DMS114 treated with DMSO at 0.1 percent for 48 hours (cell line): ENCODE data around the gene GJD3.

ENCODE experiments used
- DNase-seq: peaks from one replicate; lab custom pipeline; 2025; ENCODE audit not compliant: unreplicated experiment; lab: John Stamatoyannopoulos, UW

The GJD3 gene

DNA sequence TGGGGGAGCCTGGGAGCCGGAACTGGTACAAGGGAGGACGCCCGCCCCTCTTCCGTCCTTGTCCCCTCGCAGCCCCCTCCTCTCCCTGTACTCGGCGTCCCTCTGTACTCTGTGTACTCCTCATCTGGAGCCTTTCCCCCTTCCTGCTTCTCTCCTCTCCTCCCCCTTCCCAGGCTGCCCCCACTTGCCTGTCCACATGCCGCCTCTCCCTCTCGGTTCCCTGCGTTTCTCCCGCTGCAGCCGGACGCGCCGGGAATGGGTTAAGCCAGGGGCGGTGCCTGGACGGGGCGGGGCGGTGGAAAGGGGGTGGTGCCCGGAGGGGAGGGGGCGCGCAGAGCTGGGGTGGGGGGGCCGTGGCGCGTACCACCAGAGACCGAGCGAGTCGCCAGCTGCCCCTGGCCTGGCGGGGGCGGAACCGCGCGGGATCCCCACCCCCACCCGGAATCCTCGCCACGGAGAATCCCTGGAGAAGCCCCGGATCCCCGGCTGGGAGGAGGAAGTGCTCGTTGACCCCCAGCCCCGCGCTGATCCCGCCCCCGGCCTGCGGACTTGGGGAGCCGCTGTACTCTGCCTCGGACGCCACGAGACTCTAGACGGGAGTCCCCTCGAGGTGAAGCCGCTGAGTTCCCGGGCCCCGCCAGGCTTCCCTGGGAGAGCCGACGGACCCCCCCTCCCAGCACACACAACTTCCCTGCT, 22.6 kb downstream of the GJD3 start:
- DNase-seq = peak; percentile 36

GRCh38 chr17:40340880-40341807, 23.4 kb downstream of the GJD3 start:
- peak; percentile 63 for DNase-seq

DNA sequence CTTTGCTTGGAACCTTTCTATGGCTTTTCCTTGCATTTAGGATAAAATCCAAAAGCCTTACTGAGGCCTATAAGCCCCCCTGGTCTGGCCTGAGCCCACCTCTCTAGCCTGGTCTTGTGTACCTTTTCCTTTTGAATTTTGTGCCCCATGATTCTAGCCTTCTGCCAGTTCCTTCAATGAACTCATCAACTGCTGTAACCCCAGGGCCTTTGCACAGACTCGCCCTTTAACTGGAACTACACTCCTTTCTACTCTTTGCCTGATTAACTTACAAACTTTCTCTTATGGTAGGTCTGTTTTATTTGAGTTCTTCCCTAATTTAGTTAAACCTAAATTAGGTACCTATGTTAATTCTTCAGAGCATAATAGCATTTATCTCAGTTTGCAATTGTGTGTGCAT, 24.2 kb downstream of the GJD3 start:
- no peak for DNase-seq

GRCh38 chr17:40338941-40339649, 25.4 kb downstream of the GJD3 start:
- DNase-seq = no peak

GRCh38 chr17:40338058-40338457, 26.5 kb downstream of the GJD3 start:
- DNase-seq = no peak

DNA sequence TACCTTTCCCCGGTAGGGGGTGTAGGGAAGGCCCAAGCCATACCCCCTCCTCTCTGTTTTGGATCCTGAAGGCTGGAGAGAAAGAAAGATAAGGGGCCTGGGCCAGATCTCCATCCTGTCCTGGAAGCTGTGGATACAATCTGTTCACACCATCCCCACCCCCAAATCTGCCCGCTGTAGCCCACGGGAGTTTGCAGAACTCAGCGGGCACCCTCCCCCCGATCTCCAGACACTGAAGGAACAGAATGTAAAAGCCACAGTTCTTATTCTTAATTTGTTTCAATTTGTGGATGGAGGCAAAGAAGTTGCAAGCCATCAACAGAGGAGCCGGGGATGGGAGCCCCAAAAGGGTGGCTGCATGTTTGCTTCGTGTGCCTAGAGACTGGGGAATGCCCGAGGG, 27.2 kb downstream of the GJD3 start:
- no peak for DNase-seq

GRCh38 chr17:40335620-40336019, 28.9 kb downstream of the GJD3 start:
- DNase-seq = no peak

- DNase-seq = no peak
Measured at GRCh38 chr17:40333781-40334448, 30.6 kb downstream of the GJD3 start.

- DNase-seq = no peak
Measured at GRCh38 chr17:40331743-40332641, 32.5 kb downstream of the GJD3 start.

- no peak for DNase-seq
Measured at GRCh38 chr17:40330850-40331470, 33.6 kb downstream of the GJD3 start.

DNA sequence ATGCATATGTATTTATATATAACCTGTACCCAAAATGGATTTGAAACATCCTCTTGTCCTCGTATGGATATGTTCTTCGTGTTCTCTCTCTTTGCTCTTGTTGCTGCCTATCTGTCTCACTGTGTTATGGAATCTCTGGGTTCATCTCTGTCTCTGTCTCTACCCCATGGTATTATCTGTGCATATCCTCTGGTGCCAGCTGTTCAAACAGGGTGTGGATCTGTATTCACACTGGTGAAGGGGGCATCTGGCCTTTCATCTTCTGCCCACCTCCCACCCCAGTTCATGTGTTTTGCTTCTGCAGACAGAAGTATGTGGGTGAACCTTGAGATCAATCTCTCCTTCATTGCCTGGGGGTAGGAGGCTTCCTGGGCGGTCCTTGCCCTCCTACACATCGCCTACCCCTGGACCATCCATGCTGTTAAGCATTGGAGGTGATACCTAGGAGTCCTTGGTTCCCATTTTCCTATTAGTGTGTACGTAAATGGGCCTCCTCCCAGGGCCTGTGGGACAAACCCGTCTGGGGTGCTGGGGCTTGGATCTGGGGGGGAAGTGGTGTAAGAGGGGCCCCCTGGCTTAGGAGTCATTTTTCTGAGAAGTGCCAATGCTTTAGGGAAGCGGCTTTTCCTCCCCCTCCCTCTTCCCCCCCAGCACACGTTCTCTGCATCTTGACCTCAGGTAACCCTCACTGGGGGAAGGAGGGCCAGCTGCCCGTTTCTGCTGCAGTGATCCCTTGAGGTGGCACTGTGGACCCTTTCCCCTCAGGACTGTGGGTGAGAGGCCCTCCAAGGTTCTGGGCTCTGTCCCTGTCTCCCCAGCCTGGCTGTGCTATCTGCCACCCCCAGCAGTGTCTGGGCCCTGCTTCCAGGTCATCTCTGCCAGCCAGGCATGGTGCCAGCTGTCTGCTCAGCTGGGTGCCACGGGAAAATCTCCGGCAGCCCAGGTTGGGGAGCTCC, 34.4 kb downstream of the GJD3 start:
- DNase-seq = no peak

DNA sequence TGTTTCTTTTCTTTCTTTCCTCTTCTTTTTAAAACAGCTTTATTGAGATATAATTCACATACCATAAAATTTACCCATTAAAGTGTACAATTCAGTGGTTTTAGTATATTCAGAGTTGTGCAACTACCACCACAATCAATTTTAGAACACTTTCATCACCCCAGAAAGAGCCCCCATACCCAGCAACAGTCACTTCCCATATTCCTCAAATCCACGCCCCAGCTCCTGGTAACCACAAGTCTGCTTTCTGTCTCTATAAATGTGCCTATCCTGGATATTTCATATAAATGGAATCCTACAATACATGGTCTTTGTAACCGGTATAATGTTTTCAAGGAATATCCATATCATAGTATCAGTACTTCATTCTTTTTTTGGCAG, 36.2 kb downstream of the GJD3 start:
- no peak for DNase-seq

- DNase-seq = no peak
Measured at GRCh38 chr17:40327735-40328385, 36.7 kb downstream of the GJD3 start.

DNA sequence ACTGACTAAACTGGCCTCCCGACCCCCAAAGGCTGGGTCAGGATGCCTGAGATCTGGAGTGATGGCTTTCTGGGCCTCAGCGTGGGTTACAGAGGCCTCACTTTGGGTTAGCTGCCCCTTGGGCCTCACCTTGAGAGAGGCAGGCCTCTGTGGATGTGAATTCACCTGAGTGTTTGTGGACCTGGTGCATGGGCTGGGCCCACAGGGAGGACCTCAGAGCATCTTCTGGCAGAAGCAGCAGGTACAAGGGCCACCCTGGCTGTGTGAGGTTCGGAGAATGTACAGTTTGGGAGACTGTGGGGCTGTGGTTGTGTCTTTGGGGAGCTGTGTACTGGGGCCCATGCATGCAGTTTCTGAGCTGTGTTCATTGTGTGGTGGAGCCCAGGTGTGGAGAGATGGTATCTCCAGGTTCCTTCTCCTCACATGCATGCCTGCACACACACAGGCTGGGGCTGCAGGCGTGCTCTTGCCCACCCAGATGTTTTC, 37.2 kb downstream of the GJD3 start:
- no peak for DNase-seq

DNA sequence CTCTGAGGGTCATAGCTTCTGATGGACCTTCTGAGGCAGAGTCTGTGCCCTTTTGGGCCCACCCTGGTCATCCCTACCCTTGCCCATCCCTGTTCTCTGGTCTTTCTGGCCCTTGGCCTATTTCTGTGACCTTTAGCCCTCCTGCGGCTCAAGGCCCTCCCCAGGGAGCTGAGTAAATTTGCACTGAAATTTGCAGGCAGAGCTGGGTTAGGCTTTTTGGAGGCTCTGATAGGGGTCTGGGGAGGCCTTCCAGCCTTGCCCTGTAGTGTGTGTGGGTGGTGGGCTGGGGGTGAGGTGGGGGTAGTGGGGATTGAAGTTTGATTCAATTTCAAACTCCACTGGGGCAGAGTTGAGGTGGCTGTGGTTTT, 37.7 kb downstream of the GJD3 start:
- DNase-seq = no peak

DNA sequence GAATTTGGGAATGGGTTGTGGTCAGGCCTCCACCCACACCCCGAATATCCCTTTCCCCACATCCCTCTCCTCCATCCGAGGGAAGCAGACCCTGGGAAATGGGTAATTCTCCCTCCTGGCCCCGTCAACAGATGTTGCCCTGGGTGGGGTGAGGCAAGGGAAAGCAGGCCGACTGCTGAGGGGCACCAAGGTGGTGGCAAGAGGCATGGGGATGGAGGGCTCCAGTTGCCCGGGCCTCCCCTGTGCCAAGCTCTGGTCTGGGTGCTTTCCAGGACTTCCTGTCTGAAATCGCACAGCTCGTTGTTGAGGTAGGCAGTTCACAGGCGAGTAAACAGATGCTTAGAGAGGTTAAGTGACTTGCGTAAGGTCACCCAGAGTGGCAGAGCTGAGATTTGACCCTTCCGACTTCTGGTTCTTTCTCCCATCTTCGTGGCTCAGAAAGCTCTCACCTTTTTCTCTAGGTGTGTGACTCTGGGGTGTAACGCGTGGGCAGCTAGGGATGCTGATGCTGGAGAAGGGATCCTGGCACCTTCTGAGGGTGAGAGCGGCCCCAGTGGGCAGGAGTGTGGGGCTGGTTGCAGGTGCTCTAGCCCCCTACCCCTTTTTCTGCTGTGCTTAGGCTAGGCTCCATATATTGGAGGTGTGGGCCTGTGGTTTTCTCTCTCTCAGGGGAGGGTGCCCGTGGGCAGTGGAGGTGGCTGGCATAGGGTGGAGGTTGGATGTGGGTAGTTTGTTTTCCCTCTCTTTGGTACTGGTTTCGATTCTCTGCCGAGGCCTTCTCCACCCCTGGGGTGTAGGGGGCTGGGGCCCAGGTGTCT, 38.3 kb downstream of the GJD3 start:
- DNase-seq = no peak
